A673 (cell line): ENCODE results near the gene TC2N. TPM values are rescaled to one million over a fixed set of nuclear protein-coding genes. Genes with fewer than 3 reads are reported as not detected.

Experiments
- BruUV-seq: library from RNA; stranded (reverse); fragments of 400-500 nt; replicated peaks from 2 replicates; lab custom pipeline; 2021; lab: Mats Ljungman, UMichigan
- CTCF ChIA-PET: fragments of 300-600 bp; sonication (Branson Sonifier 250); formaldehyde crosslinking; loops from one replicate; lab custom pipeline; 2022; ENCODE audit warnings: antibody characterized with exemption; lab: Charles Lee
- POLR2A ChIA-PET: fragments of 300-600 bp; sonication (Branson Sonifier 250); formaldehyde crosslinking; loops from one replicate; lab custom pipeline; 2022; ENCODE audit warnings: antibody characterized with exemption; ENCODE audit not compliant: low non-redundant PET; lab: Charles Lee
- DNase-seq: peaks from one replicate; pipeline ENCODE4 v3.0.0-alpha.2; 2015; ENCODE audit warnings: low spot score
- H3K27ac ChIP-seq: fragments of 200-600 bp; sonication (generic); 2 replicates; pipeline ENCODE4 v1.5.1; 2016; ENCODE audit warnings: mixed run types, low read depth, mild to moderate bottlenecking, mixed read lengths, antibody characterized with exemption, low read length; ENCODE audit not compliant: poor library complexity, severe bottlenecking
- H3K27me3 ChIP-seq: fragments of 200-600 bp; sonication (generic); replicated peaks from 2 replicates; pipeline ENCODE4 v1.6.1; 2017; ENCODE audit warnings: mixed run types, low read depth, mild to moderate bottlenecking, mixed read lengths, antibody characterized with exemption, low read length; ENCODE audit not compliant: insufficient read depth, poor library complexity
- H3K36me3 ChIP-seq: fragments of 200-600 bp; sonication (generic); 2 replicates; pipeline ENCODE4 v1.6.1; 2016; ENCODE audit warnings: mixed run types, mild to moderate bottlenecking, mixed read lengths, antibody characterized with exemption, low read length; ENCODE audit not compliant: insufficient read depth, poor library complexity, severe bottlenecking
- H3K4me1 ChIP-seq: fragments of 200-600 bp; sonication (generic); 2 replicates; pipeline ENCODE4 v1.6.1; 2017; ENCODE audit warnings: mixed run types, mild to moderate bottlenecking, mixed read lengths, antibody characterized with exemption, low read length; ENCODE audit not compliant: insufficient read depth, poor library complexity, severe bottlenecking
- H3K4me3 ChIP-seq: fragments of 200-600 bp; sonication (generic); 2 replicates; pipeline ENCODE4 v1.5.1; 2016; ENCODE audit warnings: low read depth, mixed run types, mild to moderate bottlenecking, mixed read lengths, low read length; ENCODE audit not compliant: poor library complexity, severe bottlenecking
- H3K9me3 ChIP-seq: fragments of 200-600 bp; sonication (generic); 2 replicates; pipeline ENCODE4 v1.6.1; 2016; ENCODE audit warnings: mixed run types, low read depth, mild to moderate bottlenecking, mixed read lengths, antibody characterized with exemption, low read length; ENCODE audit not compliant: poor library complexity, severe bottlenecking
- EZH2 ChIP-seq: fragments of 200-600 bp; sonication (generic); IDR thresholded peaks from 2 replicates; pipeline ENCODE4 v1.6.1; 2017; ENCODE audit warnings: borderline replicate concordance, low read depth, mild to moderate bottlenecking, mixed read lengths, antibody characterized with exemption, low read length; ENCODE audit not compliant: poor library complexity, severe bottlenecking
- intact Hi-C: fragments of 100-400 bp; cut with micrococcal nuclease; formaldehyde crosslinking; loops from one replicate; pipeline ENCODE4 v1.10.0; 2022; ENCODE audit not compliant: unreplicated experiment
- total RNA-seq: library from RNA; stranded (reverse); gene quantifications from 2 replicates; pipeline ENCODE4 v1.2.3, GENCODE V29; 2021
- TF ChIP-seq, protein P1 (sequence below): fragments of 300-800, 200-600 bp; sonication (generic); conservative IDR thresholded peaks from 2 replicates; pipeline ENCODE4 v1.5.1; 2017; ENCODE audit warnings: low read depth, mild to moderate bottlenecking, antibody characterized with exemption, low read length, moderate library complexity, mixed read lengths

Gene TC2N
- total RNA-seq, 1 experiment from 2014 or later, result 0.45 TPM

DNA sequence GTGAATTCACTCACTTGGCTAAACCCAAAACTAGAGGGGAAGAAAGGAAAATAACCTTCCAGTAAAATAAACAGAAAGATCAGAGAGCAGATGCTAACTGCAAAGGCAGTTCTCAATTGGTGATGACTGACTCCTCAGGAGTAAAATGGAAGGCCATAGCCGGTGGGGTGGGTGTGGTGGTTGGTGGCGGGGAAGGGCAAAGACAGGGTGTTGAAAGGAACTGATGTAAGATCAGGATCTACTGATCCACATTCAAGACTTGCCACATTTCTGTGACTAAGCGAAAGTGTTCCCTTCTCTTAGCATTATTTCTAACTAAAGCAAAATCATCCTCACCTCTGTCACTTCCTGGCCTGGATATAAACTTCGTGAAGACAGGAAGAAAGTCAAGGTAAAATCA lies 26.3 kb upstream of the TC2N start:
- CTCF ChIA-PET, result interaction anchor here (1.0 kb wide), 1 partner anchor 18 kb away, joined by 3 read pairs; no protein-coding TSS in a partner anchor
- no TSS peak for BruUV-seq
- no peak for DNase-seq
- Histone ChIP-seq H3K27ac (no peak overlapping the region), H3K27me3 (no peaks in the 10 kb centered on the region), H3K4me1 (no peaks in the 10 kb centered on the region), H3K4me3 (no peak overlapping the region), H3K9me3 (no peaks in the 10 kb centered on the region), H3K36me3 (no peaks in the 10 kb centered on the region)
- intact Hi-C loops, result no loop called here
- POLR2A ChIA-PET, result no interaction called here
- TF ChIP-seq EZH2, result no peak
- TF ChIP-seq, protein P1, sequence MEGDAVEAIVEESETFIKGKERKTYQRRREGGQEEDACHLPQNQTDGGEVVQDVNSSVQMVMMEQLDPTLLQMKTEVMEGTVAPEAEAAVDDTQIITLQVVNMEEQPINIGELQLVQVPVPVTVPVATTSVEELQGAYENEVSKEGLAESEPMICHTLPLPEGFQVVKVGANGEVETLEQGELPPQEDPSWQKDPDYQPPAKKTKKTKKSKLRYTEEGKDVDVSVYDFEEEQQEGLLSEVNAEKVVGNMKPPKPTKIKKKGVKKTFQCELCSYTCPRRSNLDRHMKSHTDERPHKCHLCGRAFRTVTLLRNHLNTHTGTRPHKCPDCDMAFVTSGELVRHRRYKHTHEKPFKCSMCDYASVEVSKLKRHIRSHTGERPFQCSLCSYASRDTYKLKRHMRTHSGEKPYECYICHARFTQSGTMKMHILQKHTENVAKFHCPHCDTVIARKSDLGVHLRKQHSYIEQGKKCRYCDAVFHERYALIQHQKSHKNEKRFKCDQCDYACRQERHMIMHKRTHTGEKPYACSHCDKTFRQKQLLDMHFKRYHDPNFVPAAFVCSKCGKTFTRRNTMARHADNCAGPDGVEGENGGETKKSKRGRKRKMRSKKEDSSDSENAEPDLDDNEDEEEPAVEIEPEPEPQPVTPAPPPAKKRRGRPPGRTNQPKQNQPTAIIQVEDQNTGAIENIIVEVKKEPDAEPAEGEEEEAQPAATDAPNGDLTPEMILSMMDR, result no peak

DNA sequence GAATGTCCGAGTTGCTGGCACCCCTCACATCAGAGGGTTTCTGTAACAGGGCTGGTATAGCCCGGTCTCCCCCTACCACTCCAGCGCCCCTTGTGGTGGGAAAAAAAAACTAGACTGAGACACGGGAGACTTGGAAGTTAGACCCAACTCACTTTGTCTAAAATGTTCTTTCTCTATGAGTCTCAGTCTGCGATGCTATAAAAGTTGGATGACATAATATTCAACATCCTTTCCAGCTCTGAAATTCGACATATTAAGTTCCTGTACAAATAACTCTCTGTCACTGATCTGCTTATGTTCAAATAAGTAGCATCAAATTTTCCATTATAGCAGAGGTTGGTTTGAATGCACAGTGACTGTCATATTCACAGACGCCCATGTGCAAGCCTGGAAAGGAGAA lies 25.7 kb upstream of the TC2N start:
- ChIA-PET POLR2A (no interaction called here), CTCF (interaction anchor here (1.0 kb wide), 1 partner anchor 18 kb away, joined by 3 read pairs; no protein-coding TSS in a partner anchor)
- TF ChIP-seq, protein P1, result peak; percentile 73
- TF ChIP-seq EZH2, result no peak
- DNase-seq, result peak; percentile 39
- no peaks in the 10 kb centered on the region for H3K27me3 ChIP-seq
- H3K4me1 ChIP-seq, result no peaks in the 10 kb centered on the region
- no peak overlapping the region for H3K27ac ChIP-seq
- no peak overlapping the region for H3K4me3 ChIP-seq
- no peaks in the 10 kb centered on the region for H3K36me3 ChIP-seq
- H3K9me3 ChIP-seq, result no peaks in the 10 kb centered on the region
- intact Hi-C loops, result no loop called here
- no TSS peak for BruUV-seq

DNA sequence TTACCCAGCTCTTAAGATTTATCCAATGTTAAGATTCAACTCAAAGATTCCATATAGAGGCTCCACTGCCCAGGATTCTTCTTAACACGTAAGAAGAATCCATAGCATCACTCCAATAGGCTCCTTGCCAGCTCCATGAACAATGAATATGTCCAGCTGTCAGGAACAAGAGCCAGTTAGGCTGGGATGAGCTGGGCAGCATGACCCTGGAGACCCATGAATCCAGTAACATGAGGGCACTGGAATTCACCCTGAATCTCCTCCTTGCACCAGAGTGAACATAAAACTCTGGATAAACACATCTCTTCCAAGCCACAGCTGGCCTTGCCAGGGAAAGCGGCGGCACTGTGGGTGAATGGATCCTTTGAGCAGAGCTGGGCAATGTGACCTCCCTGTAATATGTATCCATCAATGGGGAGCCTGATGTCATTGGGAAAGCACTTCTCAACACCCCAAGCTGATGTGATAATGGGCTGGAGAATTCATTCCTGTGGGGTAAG lies 24.4 kb upstream of the TC2N start:
- Histone ChIP-seq H3K4me1 (no peaks in the 10 kb centered on the region), H3K27ac (no peak overlapping the region), H3K4me3 (no peak overlapping the region), H3K27me3 (no peaks in the 10 kb centered on the region), H3K9me3 (no peaks in the 10 kb centered on the region), H3K36me3 (no peaks in the 10 kb centered on the region)
- TF ChIP-seq EZH2, result no peak
- TF ChIP-seq, protein P1, result no peak
- POLR2A ChIA-PET, result no interaction called here
- no TSS peak for BruUV-seq
- CTCF ChIA-PET, result no interaction called here
- intact Hi-C loops, result no loop called here
- no peak for DNase-seq
